Calu3 (cell line): ENCODE results near the gene CHN2. TPM values are rescaled to one million over a fixed set of nuclear protein-coding genes. Genes with fewer than 3 reads are reported as not detected.

ENCODE experiments used
- BruUV-seq: library from RNA; stranded (reverse); fragments of 400-500 nt; replicated peaks from 2 replicates; lab custom pipeline; 2021; lab: Mats Ljungman, UMichigan
- CTCF ChIA-PET: fragments of 300-600 bp; sonication (Branson Sonifier 250); formaldehyde crosslinking; loops from one replicate; lab custom pipeline; 2022; ENCODE audit warnings: antibody characterized with exemption; lab: Charles Lee
- DNase-seq: peaks from one replicate; pipeline ENCODE4 v3.0.0; 2022
- H3K27ac Mint-ChIP-seq: one replicate; pipeline ENCODE4 v1.8.0; 2022; ENCODE audit warnings: mixed read lengths; ENCODE audit not compliant: unreplicated experiment
- H3K27me3 Mint-ChIP-seq: one replicate; pipeline ENCODE4 v1.8.0; 2022; ENCODE audit warnings: mixed read lengths; ENCODE audit not compliant: unreplicated experiment
- H3K36me3 Mint-ChIP-seq: one replicate; pipeline ENCODE4 v1.8.0; 2022; ENCODE audit warnings: mild to moderate bottlenecking, moderate library complexity, mixed read lengths; ENCODE audit not compliant: insufficient read depth, unreplicated experiment
- H3K4me1 Mint-ChIP-seq: one replicate; pipeline ENCODE4 v1.8.0; 2022; ENCODE audit warnings: mild to moderate bottlenecking, low read depth, mixed read lengths; ENCODE audit not compliant: unreplicated experiment
- H3K4me3 Mint-ChIP-seq: one replicate; pipeline ENCODE4 v1.8.0; 2022; ENCODE audit warnings: mild to moderate bottlenecking, low read depth, moderate library complexity, mixed read lengths; ENCODE audit not compliant: unreplicated experiment
- H3K9me3 Mint-ChIP-seq: one replicate; pipeline ENCODE4 v1.8.0; 2022; ENCODE audit warnings: low read depth, mixed read lengths; ENCODE audit not compliant: unreplicated experiment
- CTCF ChIP-seq: fragments of 200-600 bp; IDR thresholded peaks from one replicate; pipeline ENCODE4 v1.8.0; 2022; ENCODE audit warnings: antibody characterized with exemption; ENCODE audit not compliant: unreplicated experiment
- intact Hi-C: fragments of 100-400 bp; cut with micrococcal nuclease; formaldehyde crosslinking; loops from one replicate; pipeline ENCODE4 v1.10.0; 2022; ENCODE audit not compliant: unreplicated experiment
- total RNA-seq: library from RNA; stranded (reverse); gene quantifications from 2 replicates; pipeline ENCODE4 v1.2.3, GENCODE V29; 2022

CHN2 gene
- total RNA-seq, 1 experiment from 2014 or later, result 12.4 TPM

DNA sequence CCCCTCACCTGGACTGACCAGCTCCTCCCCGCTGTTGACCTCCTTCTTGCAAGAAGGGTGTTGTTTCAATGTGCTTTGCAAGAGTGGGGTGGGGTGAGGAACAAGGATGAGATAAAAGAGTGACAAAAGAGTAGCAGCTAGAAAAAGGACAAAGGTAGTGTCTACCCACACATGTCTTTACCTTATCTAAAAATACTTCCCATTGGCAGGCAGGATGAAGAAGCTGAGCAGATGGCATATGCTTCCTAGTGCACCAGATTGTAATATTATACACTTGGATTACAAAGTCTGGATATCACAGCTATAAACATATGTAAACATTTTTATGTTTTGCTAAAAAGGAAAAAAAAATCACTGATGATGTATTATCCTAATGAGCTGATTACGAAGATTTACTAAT lies 34.5 kb downstream of the CHN2 start:
- BruUV-seq, result no TSS peak
- Mint-ChIP-seq H3K4me3 (no peak overlapping the region), H3K36me3 (no peaks in the 10 kb centered on the region), H3K27me3 (no peaks in the 10 kb centered on the region), H3K9me3 (no peaks in the 10 kb centered on the region), H3K4me1 (peaks cover 16% of the 10 kb centered on the region), H3K27ac (no peak overlapping the region)
- CTCF ChIA-PET, result interaction anchor here (0.8 kb wide), 1 partner anchor 39 kb away, joined by 3 read pairs; no protein-coding TSS in a partner anchor
- no peak for DNase-seq
- TF ChIP-seq CTCF, result no peak
- intact Hi-C loops, result no loop called here

DNA sequence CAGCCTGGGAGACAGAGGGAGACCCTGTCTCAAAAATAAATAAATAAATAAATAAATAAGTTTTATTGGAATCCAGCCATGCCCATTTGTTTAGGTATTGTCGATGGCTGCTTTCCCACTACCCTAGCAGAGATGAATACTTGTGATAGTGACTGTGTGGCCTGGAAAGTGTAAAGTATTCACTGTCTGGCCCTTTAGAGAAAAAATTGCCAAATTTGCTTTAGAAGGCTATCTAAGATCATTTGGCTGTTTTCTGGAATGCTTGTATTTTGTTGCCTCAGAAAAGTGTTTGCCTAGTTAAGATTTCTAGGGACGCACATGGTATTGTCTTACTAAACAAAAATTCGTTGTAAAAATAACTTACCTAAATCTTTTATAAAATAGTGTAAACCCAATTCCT lies 35.4 kb downstream of the CHN2 start:
- Mint-ChIP-seq H3K9me3 (no peaks in the 10 kb centered on the region), H3K4me3 (no peak overlapping the region), H3K27me3 (no peaks in the 10 kb centered on the region), H3K36me3 (no peaks in the 10 kb centered on the region), H3K4me1 (peaks cover 16% of the 10 kb centered on the region), H3K27ac (no peak overlapping the region)
- intact Hi-C loops, result no loop called here
- no peak for DNase-seq
- no TSS peak for BruUV-seq
- CTCF ChIA-PET, result interaction anchor here (0.8 kb wide), 1 partner anchor 40 kb away, joined by 3 read pairs; no protein-coding TSS in a partner anchor
- TF ChIP-seq CTCF, result no peak

- no TSS peak for BruUV-seq
- Mint-ChIP-seq H3K27me3 (no peaks in the 10 kb centered on the region), H3K36me3 (no peaks in the 10 kb centered on the region), H3K4me3 (no peak overlapping the region), H3K9me3 (no peaks in the 10 kb centered on the region), H3K27ac (no peak overlapping the region), H3K4me1 (peaks cover 16% of the 10 kb centered on the region)
- TF ChIP-seq CTCF, result no peak
- CTCF ChIA-PET, result no interaction called here
- intact Hi-C loops, result no loop called here
- no peak for DNase-seq
Observed at GRCh38 chr7:29230871-29231345, 36.3 kb downstream of the CHN2 start.

DNA sequence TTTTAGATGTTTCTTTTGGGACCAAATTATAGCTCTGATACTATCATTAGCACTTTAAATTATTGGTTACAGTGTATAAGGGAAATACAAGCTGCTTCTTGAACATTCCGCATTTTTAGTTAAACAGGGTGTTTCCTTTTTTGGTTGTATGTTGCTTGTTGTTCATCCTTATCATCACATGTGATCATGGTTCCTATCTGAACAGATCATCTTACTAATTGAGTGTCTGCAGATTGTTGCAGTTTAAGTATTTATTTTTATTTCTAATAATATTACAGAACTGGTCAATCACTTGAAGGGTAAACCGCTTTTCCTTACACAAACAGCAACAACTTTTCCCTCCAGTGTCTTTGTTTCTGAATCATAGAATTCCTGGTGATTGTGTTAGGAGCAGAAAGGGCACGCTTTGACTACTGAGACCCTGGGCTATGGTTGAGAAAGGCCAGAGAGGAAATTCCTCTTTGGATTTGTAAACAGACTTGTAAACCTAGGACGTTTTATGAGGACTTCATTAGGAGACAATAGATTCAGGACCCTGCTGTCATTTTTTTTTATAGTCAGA lies 37.2 kb downstream of the CHN2 start:
- BruUV-seq, result no TSS peak
- intact Hi-C loops, result no loop called here
- CTCF ChIA-PET, result interaction anchor here (0.5 to 0.6 kb wide), 3 partner anchors 27 to 1176 kb away, joined by 3 to 4 read pairs (median 3); no protein-coding TSS in a partner anchor
- no peaks in the 10 kb centered on the region for H3K27me3 Mint-ChIP-seq
- no peaks in the 10 kb centered on the region for H3K36me3 Mint-ChIP-seq
- no peak for TF ChIP-seq CTCF
- DNase-seq, result no peak
- no peak overlapping the region for H3K27ac Mint-ChIP-seq
- no peak overlapping the region for H3K4me3 Mint-ChIP-seq
- no peaks in the 10 kb centered on the region for H3K9me3 Mint-ChIP-seq
- H3K4me1 Mint-ChIP-seq, result peaks cover 16% of the 10 kb centered on the region
